HG02973 (cell line): Measurements from ENCODE around the gene DDX4.

Experiments
- ATAC-seq: cut with Tn5 transposase; IDR thresholded peaks from one replicate; pipeline ENCODE4 v1.9.1; 2021; ENCODE audit warnings: moderate library complexity; ENCODE audit not compliant: unreplicated experiment

The DDX4 gene

GRCh38 chr5:55820488-55820887 lies 82.6 kb downstream of the DDX4 start:
- no peak for ATAC-seq

- ATAC-seq = no peak
These were observed 84.1 kb downstream of the DDX4 start for GRCh38 chr5:55821731-55822512.

DNA sequence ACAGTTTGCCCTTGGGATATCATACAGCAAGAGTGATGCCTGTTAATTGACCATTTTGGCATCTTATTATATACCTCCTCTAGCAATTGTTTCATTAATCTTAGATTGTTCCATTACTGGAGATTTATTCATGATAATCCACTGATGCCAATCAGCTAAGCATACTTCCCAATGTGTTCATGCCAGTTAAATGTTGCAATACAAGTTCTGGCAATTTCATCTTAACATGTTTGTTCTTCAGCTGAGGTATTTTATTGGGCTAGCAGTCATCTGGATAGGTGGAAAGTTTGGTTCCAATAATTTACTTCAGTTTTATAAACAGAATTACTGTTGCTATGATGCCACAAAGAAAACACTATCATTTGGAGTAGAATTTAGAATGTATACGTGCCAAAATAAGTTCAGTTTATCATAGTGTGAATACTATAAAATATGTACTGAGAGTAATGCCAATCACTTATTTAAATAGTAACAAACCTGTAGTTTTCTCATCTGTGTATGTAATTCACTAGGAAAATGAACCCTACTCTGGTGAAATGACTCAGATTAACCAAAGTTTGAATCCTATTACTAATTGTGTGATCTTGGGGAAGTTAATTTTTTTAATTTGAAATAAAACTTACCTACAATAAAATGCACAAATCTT lies 85.4 kb downstream of the DDX4 start:
- ATAC-seq = no peak

DNA sequence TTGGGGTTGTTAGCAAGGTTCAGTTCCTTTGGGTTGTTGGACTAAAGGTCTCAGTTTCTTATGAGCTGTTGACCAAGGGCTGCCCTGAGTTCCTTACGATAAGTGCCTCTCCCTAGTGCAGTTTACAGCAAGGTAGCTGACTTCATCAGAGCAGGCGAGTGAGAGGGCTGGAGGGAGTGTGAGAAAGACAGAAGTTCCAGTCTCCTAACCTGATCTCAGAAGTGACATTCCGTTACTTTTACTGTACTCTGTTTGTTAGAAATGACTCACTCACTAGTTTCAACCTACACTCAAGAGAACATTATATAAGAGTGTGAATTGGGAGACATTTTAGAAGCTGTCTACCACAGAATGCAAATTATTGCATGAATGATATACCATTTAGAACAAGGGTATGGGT lies 92.1 kb downstream of the DDX4 start:
- ATAC-seq = peak; percentile 80

DNA sequence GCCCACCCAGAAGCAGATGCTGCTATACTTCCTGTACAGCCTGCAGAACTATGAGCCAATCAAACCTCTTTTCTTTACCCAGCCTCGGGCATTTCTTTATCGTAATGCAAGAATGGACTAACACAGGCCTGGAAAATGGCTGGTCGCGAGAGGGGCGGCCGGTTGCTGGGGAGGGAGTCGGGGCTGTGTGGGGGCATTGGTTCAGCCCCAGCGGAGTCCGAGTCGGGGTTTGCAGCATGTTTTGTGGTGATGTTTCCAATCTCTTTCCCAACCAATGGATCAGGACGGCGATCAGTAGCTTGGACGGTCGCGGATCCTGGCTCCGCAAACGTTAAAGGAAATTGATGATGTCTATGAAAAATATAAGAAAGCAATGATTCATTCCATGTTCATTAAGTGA lies 94.6 kb downstream of the DDX4 start:
- no peak for ATAC-seq

DNA sequence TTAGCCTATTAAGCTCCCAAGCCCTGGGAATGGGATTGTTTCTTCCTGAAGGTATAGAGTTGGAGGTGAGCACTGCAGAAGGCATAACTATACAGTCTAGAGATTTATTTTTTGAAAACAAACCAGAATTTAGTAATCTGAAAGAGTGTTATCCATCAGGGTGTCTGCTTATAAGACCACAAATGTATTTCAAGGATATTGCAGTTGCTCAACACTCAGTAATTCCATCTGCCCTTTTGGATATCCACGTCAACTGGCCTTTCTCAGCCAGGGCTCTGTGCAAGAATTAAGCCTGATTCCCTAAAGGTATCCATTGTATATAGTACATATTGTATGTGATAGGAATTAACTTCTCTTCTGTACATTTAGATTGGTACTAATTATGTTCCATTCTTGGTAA lies 98.3 kb downstream of the DDX4 start:
- no peak for ATAC-seq

- no peak for ATAC-seq
These were observed 104.1 kb downstream of the DDX4 start for GRCh38 chr5:55841976-55842375.

DNA sequence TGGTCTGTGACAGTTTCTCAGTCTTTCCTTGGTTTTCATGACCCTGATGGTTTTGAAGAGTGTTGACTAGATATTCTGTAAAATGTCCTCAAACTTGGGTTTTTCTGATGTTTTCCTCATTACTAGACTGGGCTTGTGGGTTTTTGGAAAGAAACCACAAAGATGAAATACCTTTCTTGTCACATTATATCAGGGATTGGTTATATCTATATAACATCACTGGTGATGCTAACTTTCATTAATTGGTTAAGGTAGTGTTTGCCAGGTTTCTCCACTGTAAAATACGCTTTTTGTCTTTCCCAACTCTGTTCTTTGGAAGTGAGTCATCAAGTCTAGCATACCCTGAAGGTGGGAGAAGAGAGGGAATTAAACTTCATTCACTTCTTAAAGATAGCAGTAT lies 110.0 kb downstream of the DDX4 start:
- ATAC-seq = no peak

GRCh38 chr5:55848783-55849182 lies 110.9 kb downstream of the DDX4 start:
- ATAC-seq = no peak

GRCh38 chr5:55850839-55851674 lies 113.2 kb downstream of the DDX4 start, which contains the start of gene IL31RA:
IL31RA (plus strand) TSS chr5:55851357; CDS start chr5:55851571, 214 bp downstream.
- ATAC-seq = no peak

GRCh38 chr5:55851675-55851979 lies 113.8 kb downstream of the DDX4 start:
- ATAC-seq = no peak

DNA sequence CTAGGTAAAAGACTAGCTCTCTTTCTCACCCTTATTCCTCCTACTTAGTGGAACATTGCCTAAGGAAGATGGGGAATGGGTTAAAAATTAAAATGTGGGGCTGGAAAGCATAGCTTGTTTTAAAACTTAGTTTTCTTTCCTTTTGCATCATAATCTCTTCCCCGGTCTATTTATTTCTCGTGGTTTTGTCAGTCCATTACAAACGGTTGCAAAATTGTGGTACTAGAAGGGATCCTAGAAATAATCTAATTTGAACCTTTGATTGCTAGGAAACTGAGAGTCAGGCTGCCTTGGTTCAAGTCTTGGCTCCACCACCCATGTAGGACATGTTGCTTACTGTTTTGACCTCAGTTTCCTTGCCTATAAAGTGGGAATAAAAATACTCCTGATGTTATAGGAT lies 114.6 kb downstream of the DDX4 start:
- ATAC-seq = no peak

DNA sequence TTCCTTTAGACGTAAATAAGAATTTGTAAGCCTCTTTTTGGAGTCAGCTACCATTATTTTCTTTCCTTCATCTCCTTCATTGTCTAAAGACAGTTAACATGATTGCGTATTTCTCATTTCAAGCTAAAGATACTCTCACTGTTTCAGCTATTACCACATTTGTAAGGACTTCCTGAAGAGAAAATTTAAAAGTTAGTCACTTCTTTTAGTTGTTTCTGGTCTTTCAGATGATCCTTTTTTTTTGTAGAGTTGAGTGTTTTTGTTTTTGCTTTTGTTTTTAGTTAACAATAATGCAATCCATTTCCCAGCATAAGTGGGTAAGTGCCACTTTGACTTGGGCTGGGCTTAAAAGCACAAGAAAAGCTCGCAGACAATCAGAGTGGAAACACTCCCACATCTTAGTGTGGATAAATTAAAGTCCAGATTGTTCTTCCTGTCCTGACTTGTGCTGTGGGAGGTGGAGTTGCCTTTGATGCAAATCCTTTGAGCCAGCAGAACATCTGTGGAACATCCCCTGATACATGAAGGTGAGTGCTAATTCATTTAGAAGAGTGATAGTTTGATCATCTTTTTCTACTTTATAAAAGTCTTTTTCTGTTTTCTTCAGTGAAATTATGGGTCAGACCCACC lies 115.3 kb downstream of the DDX4 start:
- ATAC-seq = no peak

DNA sequence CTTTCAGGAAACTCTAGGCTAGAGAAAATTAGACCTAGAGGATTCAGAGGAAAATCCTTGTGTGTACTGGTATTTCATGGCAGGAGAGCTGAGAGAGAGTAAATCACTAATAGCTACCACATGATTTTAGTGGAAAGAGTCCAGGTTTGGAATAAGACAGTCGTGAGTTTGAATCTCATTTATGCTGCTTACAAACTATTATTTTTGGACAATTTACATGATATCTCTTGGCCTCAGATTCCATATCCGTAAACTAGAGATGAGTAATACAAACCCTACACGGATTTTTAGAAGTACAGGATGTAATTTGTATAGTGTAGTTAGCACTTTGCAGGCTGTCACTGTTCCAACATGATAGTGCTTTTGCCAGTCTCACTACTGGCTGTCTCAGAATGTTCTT lies 116.0 kb downstream of the DDX4 start:
- ATAC-seq = no peak

- no peak for ATAC-seq
These were observed 117.6 kb downstream of the DDX4 start for GRCh38 chr5:55855509-55855908.

DNA sequence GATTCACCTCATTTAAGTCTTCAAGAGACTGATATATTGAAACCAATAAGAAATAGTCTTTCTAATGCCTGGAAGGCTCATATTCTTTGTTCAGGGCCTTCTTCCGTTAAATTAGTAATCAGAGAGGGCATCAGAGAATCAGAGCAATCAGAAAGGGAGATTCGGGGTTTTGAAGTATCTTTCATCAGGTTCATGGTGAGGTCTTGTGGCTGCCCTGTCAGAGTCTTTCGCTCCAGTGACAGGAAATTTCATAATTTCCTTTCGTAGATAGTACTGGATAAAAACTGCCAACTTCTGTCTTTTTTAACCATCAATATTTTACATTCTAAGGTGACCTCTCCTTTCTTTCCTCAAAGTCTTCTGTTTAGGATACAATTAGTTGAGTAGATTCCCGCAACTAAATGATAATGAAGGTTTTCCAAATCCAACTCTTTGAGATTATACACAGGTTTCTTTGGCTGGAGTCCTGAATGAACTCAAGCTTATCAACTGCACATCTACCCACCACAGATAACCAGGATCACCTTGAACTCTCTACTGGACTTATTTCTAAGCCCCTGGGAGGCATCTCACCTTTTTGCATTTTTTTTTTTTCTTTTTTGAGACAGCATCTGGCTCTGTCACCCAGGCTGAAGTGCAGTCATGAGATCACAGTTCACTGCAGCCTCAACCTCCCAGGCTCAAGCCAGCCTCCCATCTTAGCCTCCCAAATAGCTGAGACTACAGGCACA lies 118.8 kb downstream of the DDX4 start:
- no peak for ATAC-seq

DNA sequence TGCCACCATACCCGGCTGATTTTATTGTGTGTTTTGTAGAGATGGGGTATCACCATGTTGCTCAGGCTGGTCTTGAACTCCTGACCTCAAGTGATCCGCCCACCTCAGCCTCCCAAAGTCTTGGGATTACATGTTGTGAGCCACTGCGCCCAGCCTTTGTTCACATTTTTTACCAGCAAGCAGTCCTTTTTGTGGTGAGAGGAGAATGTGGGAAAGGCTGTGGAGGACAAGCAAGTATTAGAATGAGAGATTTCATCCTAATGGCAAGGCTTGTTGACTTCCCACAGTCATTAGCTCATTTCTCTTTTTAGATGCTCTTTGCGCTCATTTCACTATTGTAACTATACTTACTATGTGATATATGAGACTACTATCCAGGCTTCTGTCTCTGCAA lies 119.4 kb downstream of the DDX4 start:
- ATAC-seq = no peak

GRCh38 chr5:55858104-55858503 lies 120.2 kb downstream of the DDX4 start:
- no peak for ATAC-seq

DNA sequence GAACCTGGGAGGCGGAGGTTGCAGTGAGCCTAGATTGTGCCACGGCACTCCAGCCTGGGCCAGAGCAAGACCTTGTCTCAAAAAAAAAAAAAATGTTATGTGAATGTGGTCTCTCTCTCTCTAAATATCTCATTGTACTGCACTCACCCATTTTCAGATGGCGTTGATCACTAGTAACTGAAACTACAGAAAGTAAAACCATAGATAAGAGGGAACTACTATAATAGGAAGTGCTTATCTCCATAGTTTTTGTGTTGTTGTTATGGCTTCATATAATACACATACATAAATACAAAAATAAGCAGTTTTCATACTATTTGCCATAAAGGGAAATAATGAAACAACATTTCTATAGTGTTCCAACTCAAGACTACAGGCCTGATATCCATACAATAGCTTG lies 122.4 kb downstream of the DDX4 start:
- ATAC-seq = no peak

DNA sequence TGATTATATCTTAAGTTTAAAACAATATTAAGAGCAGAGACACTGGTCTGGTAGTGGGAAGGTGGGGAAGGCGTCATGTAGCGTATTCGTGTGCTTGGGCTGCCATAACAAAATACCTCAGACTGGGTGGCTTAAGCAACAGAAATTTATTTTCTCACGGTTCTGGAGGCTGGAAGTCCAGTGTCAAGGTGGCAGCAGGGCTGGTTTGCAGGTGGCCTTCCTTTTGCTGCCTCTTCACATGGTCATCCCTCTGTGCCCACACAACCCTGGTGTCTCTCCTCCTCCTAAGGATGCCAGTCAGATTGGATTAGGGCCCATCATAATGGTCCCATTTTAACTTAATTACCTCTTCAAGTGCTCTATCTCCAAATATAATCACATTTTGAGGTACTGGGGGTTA lies 122.8 kb downstream of the DDX4 start:
- ATAC-seq = no peak
